PFSK-1 (cell line): Measurements from ENCODE around the gene KCNG2.

Experiments
- FOXP2 ChIP-seq: optimal IDR thresholded peaks from 2 replicates; pipeline ENCODE3; 2011; ENCODE audit warnings: borderline replicate concordance, control low read depth, inconsistent platforms; ENCODE audit not compliant: insufficient read depth; ENCODE audit errors: extremely low read length, extremely low read depth
- POLR2AphosphoS5 ChIP-seq: IDR thresholded peaks from 2 replicates; pipeline ENCODE4 v1.6.1; 2012; ENCODE audit warnings: low read depth, mild to moderate bottlenecking, control low read depth, low read length, moderate library complexity
- REST ChIP-seq, 2 experiments: IDR thresholded peaks; 2 replicates each; pipeline versions ENCODE4 v1.6.1 to v1.8.0; 2011 to 2012; ENCODE audit warnings: low read depth in 2 of 2, low read length in 2 of 2, control low read depth in 1 of 2, inconsistent platforms in 1 of 2, mild to moderate bottlenecking in 1 of 2, moderate library complexity in 1 of 2; ENCODE audit not compliant: insufficient read depth in 1 of 2
- SIN3A ChIP-seq: IDR thresholded peaks from 2 replicates; pipeline ENCODE4 v1.6.1; 2012; ENCODE audit warnings: mild to moderate bottlenecking, low read length, moderate library complexity, borderline replicate concordance; ENCODE audit not compliant: insufficient read depth
- TAF1 ChIP-seq: IDR thresholded peaks from 2 replicates; pipeline ENCODE4 v1.6.1; 2012; ENCODE audit warnings: low read length, control low read depth, borderline replicate concordance; ENCODE audit not compliant: insufficient read depth

The KCNG2 gene

GRCh38 chr18:79817607-79817998 is 19.9 kb downstream of the KCNG2 start:
- TF ChIP-seq TAF1 (no peak), POLR2AphosphoS5 (no peak), REST (IDR thresholded peaks at IDR 0.05; ENCODE audit: insufficient read depth in 1 of 2, low read depth in 2 of 2, low read length in 2 of 2) (no peak), FOXP2 (no peak)

GRCh38 chr18:79818036-79818435 is 20.3 kb downstream of the KCNG2 start:
- no peak for TF ChIP-seq POLR2AphosphoS5
- no peak for TF ChIP-seq SIN3A

- TF ChIP-seq POLR2AphosphoS5 (no peak), REST (IDR thresholded peaks at IDR 0.05; ENCODE audit: insufficient read depth in 1 of 2, low read depth in 2 of 2, low read length in 2 of 2) (no peak), TAF1 (no peak), FOXP2 (no peak), SIN3A (no peak)
These were observed 20.9 kb downstream of the KCNG2 start for GRCh38 chr18:79818631-79819030.

- TF ChIP-seq REST (IDR thresholded peaks at IDR 0.05; ENCODE audit: insufficient read depth in 1 of 2, low read depth in 2 of 2, low read length in 2 of 2) (no peak), POLR2AphosphoS5 (no peak), SIN3A (no peak), TAF1 (no peak), FOXP2 (no peak)
These were observed 21.6 kb downstream of the KCNG2 start for GRCh38 chr18:79819064-79819967.

GRCh38 chr18:79819968-79820351 is 22.2 kb downstream of the KCNG2 start:
- TF ChIP-seq FOXP2 (no peak), TAF1 (no peak), SIN3A (no peak), REST (IDR thresholded peaks at IDR 0.05; ENCODE audit: insufficient read depth in 1 of 2, low read depth in 2 of 2, low read length in 2 of 2) (no peak), POLR2AphosphoS5 (no peak)
